ENCODE data around the gene KIAA1217. TPM values are rescaled to one million over a fixed set of nuclear protein-coding genes. Genes with fewer than 3 reads are reported as not detected.

Gene KIAA1217
- total and polyA plus RNA-seq, 2 of the 8 experiments (the other 6 are each of a cell fraction or from before 2014, with no cell fraction given) = 4.5 to 15.6 TPM

GRCh38 chr10:24533981-24534380, 325.0 kb downstream of the KIAA1217 start:
- H3K27ac ChIP-seq (ENCODE audit: low read depth, low read length) = no peak overlapping the region
- H3K27me3 ChIP-seq (replicated peaks in 1 of 4; ENCODE audit: control insufficient read depth in 3 of 4, extremely low read depth in 1 of 4, insufficient read depth in 3 of 4, low read length in 3 of 4) = no peaks in the 10 kb centered on the region
- H3K9me3 ChIP-seq (ENCODE audit: insufficient read depth in 2 of 2, low read depth in 1 of 2, low read length in 1 of 2) = no peaks in the 10 kb centered on the region
- no peak overlapping the region for H3K18ac ChIP-seq (ENCODE audit: extremely low read depth, low read length)
- no peak overlapping the region for H4K5ac ChIP-seq (ENCODE audit: insufficient read length, low read depth, low read length)
- no peak for TF ChIP-seq GABPA (IDR thresholded peaks at IDR 0.05; ENCODE audit: borderline replicate concordance, insufficient read depth, low read length)
- no peak for TF ChIP-seq CTCF (IDR thresholded peaks at IDR 0.05; ENCODE audit: control extremely low read depth in 1 of 3, insufficient read depth in 1 of 3, low read depth in 1 of 3, low read length in 3 of 3)
- TF ChIP-seq HDAC2 (IDR thresholded peaks at IDR 0.05; ENCODE audit: borderline replicate concordance in 1 of 2, low read depth in 2 of 2, low read length in 2 of 2) = no peak
- TF ChIP-seq TAF1 (IDR thresholded peaks at IDR 0.05; ENCODE audit: low read depth, low read length) = no peak
- TF ChIP-seq JUND (IDR thresholded peaks at IDR 0.05; ENCODE audit: low read length) = no peak
- TF ChIP-seq KDM4A (IDR thresholded peaks at IDR 0.05; ENCODE audit: low read depth, low read length, severe bottlenecking) = no peak
- no peak for TF ChIP-seq EP300 (IDR thresholded peaks at IDR 0.05; ENCODE audit: borderline replicate concordance in 1 of 2, low read depth in 2 of 2, low read length in 2 of 2)
- no peak for TF ChIP-seq FOSL1 (IDR thresholded peaks at IDR 0.05; ENCODE audit: insufficient read depth, low read depth, low read length)
- WGBS, 2 experiments (ENCODE audit: extremely low coverage in 1 of 2, insufficient coverage in 1 of 2, insufficient read length in 1 of 2, insufficient replicate concordance in 2 of 2, low coverage in 1 of 2, low lambda C conversion rate in 2 of 2, missing lambda C conversion rate in 1 of 2) = 95% methylated on average over 4 of the region's 4 CpGs; no CpG with 5 or more reads in 1 of the 2 experiments
- no peak overlapping the region for H2BK5ac ChIP-seq (ENCODE audit: low read depth, low read length)
- H4K20me1 ChIP-seq (replicated peaks in 1 of 2; ENCODE audit: control insufficient read depth in 1 of 2, insufficient read depth in 2 of 2, low read length in 2 of 2) = peaks cover 0 to 2% of the 10 kb centered on the region in 2 experiments
- H3K79me2 ChIP-seq (ENCODE audit: control insufficient read depth in 1 of 2, insufficient read depth in 2 of 2, low read length in 2 of 2) = no peaks in the 10 kb centered on the region
- no peak overlapping the region for H2AFZ ChIP-seq (ENCODE audit: low read length)
- no peak overlapping the region for H2BK15ac ChIP-seq (ENCODE audit: low read length)
- H3K4me2 ChIP-seq (ENCODE audit: insufficient read depth in 1 of 2, low read depth in 2 of 2, low read length in 2 of 2) = no peak overlapping the region
- H4K91ac ChIP-seq (replicated peaks; ENCODE audit: insufficient read length, low read length) = no peak overlapping the region
- no peaks in the 10 kb centered on the region for H3K23me2 ChIP-seq (ENCODE audit: low read depth, low read length)
- no peak for DNase-seq (ENCODE audit: low read depth in 1 of 2, low spot score in 2 of 2)
- no peak overlapping the region for H3K4ac ChIP-seq (replicated peaks; ENCODE audit: insufficient read length, low read depth, low read length)
- no peak overlapping the region for H3K9ac ChIP-seq (replicated peaks in 1 of 4; ENCODE audit: extremely low read depth in 1 of 4, low read depth in 3 of 4, low read length in 3 of 4)
- peaks cover 2 to 27% (median 9%) of the 10 kb centered on the region in 4 experiments; a peak in 6 of 8 replicates for H3K36me3 ChIP-seq (ENCODE audit: control insufficient read depth in 2 of 4, insufficient read depth in 4 of 4, low read length in 3 of 4)
- H2BK12ac ChIP-seq (ENCODE audit: low read depth, low read length) = no peak overlapping the region
- H3K79me1 ChIP-seq (ENCODE audit: low read depth, low read length) = no peaks in the 10 kb centered on the region
- no peak overlapping the region for H2AK5ac ChIP-seq (ENCODE audit: low read depth, low read length)
- POLR2A ChIA-PET (ENCODE audit: partially characterized antibody) = no interaction called here
- H4K8ac ChIP-seq (ENCODE audit: extremely low read depth, insufficient read depth, low read length) = no peak overlapping the region
- no peak for FAIRE-seq
- H3K56ac ChIP-seq (replicated peaks; ENCODE audit: insufficient read length, low read depth, low read length) = no peak overlapping the region
- no peak overlapping the region for H2BK20ac ChIP-seq (ENCODE audit: low read length)
- no peak overlapping the region for H3K23ac ChIP-seq (ENCODE audit: insufficient read length)
- H2BK120ac ChIP-seq (replicated peaks; ENCODE audit: low read depth, low read length) = no peak overlapping the region
- no peak overlapping the region for H3K4me3 ChIP-seq (ENCODE audit: extremely low read depth in 1 of 4, insufficient read depth in 2 of 4, low read depth in 3 of 4, low read length in 4 of 4)
- no peak overlapping the region for H3K14ac ChIP-seq (ENCODE audit: insufficient read length)
- CTCF ChIA-PET (ENCODE audit: partially characterized antibody) = interaction anchor here (0.9 to 2.0 kb wide), 3 partner anchors 14 to 107 kb away, joined by 3 to 6 read pairs (median 5); no protein-coding TSS in a partner anchor
- no peaks in the 10 kb centered on the region for H3K4me1 ChIP-seq (replicated peaks in 1 of 4; ENCODE audit: control insufficient read depth in 3 of 4, insufficient read depth in 4 of 4, low read length in 3 of 4)

Data from H1 (cell line).